WTC11 (cell line): ENCODE measurements around the gene ZNF362. TPM values are rescaled to one million over a fixed set of nuclear protein-coding genes. Genes with fewer than 3 reads are reported as not detected.

Experiments
- ATAC-seq: fragments of 200-7000 bp; cut with Tn5 transposase; 2 replicates; pipeline ENCODE4 v1.10.0; 2021; ENCODE audit warnings: mild to moderate bottlenecking, moderate library complexity
- CTCF ChIA-PET: fragments of 300-600 bp; sonication (Branson Sonifier 250); formaldehyde crosslinking; loops from one replicate; lab custom pipeline; 2021; ENCODE audit warnings: antibody characterized with exemption; lab: Charles Lee
- POLR2A ChIA-PET: fragments of 350-600 bp; sonication (Branson Sonifier 250); formaldehyde crosslinking; loops from one replicate; lab custom pipeline; 2021; ENCODE audit warnings: antibody characterized with exemption; lab: Charles Lee
- DNase-seq: peaks from one replicate; pipeline ENCODE4 v3.0.0; 2021; ENCODE audit warnings: low spot score
- H3K27ac Mint-ChIP-seq: 2 replicates; pipeline ENCODE4 v1.8.0; 2021; ENCODE audit warnings: mixed read lengths
- H3K27me3 Mint-ChIP-seq: 2 replicates; pipeline ENCODE4 v1.8.0; 2021; ENCODE audit warnings: low read depth, mild to moderate bottlenecking, moderate library complexity, mixed read lengths
- H3K36me3 Mint-ChIP-seq: 2 replicates; pipeline ENCODE4 v1.8.0; 2021; ENCODE audit warnings: mixed read lengths
- H3K4me1 Mint-ChIP-seq: 2 replicates; pipeline ENCODE4 v1.8.0; 2022; ENCODE audit warnings: mixed read lengths
- H3K4me3 Mint-ChIP-seq: 2 replicates; pipeline ENCODE4 v1.8.0; 2021; ENCODE audit warnings: mild to moderate bottlenecking, moderate library complexity, mixed read lengths
- H3K9me3 Mint-ChIP-seq: 2 replicates; pipeline ENCODE4 v1.8.0; 2021; ENCODE audit warnings: mixed read lengths
- ATF6 ChIP-seq: sonication (generic); formaldehyde crosslinking; IDR thresholded peaks from 2 replicates; pipeline ENCODE4 v1.8.1; 2023; ENCODE audit warnings: mild to moderate bottlenecking, missing genetic modification reagents
- GTF2I ChIP-seq: fragments of 250-450 bp; sonication (Bioruptor Pico); conservative IDR thresholded peaks from 2 replicates; pipeline ENCODE4 v1.4.0; 2021; ENCODE audit warnings: mild to moderate bottlenecking
- KAT7 ChIP-seq: sonication (generic); formaldehyde crosslinking; IDR thresholded peaks from 2 replicates; pipeline ENCODE4 v1.8.1; 2023; ENCODE audit warnings: missing genetic modification reagents, mild to moderate bottlenecking, borderline replicate concordance
- NR3C1 ChIP-seq: sonication (generic); formaldehyde crosslinking; conservative IDR thresholded peaks from 2 replicates; pipeline ENCODE4 v1.8.1; 2023; ENCODE audit warnings: low read depth, mild to moderate bottlenecking, missing genetic modification reagents
- ZBTB21 ChIP-seq: sonication (generic); formaldehyde crosslinking; IDR thresholded peaks from 2 replicates; pipeline ENCODE4 v1.8.1; 2023; ENCODE audit warnings: mild to moderate bottlenecking, missing genetic modification reagents, borderline replicate concordance
- ZNF532 ChIP-seq: fragments of 250-450 bp; sonication (Bioruptor Pico); IDR thresholded peaks from 2 replicates; pipeline ENCODE4 v1.9.0; 2021; ENCODE audit warnings: mild to moderate bottlenecking, borderline replicate concordance
- total RNA-seq: library from RNA; stranded (reverse); gene quantifications from 3 replicates; pipeline ENCODE4 v1.2.3, GENCODE V29; 2021
- TF ChIP-seq, protein P1 (sequence below): sonication (generic); formaldehyde crosslinking; conservative IDR thresholded peaks from 2 replicates; pipeline ENCODE4 v1.8.1; 2023; ENCODE audit warnings: mild to moderate bottlenecking, low read depth, missing genetic modification reagents, moderate library complexity
- TF ChIP-seq, protein P2 (sequence below): sonication (generic); formaldehyde crosslinking; IDR thresholded peaks from 2 replicates; pipeline ENCODE4 v1.8.1; 2023; ENCODE audit warnings: mild to moderate bottlenecking, missing genetic modification reagents, borderline replicate concordance
- TF ChIP-seq, protein P3 (sequence below): sonication (generic); formaldehyde crosslinking; IDR thresholded peaks from 2 replicates; pipeline ENCODE4 v1.8.0; 2023; ENCODE audit warnings: mild to moderate bottlenecking, missing genetic modification reagents

Gene ZNF362
- total RNA-seq, 1 experiment from 2014 or later: 24.2 TPM

- no peak overlapping the region for H3K4me3 Mint-ChIP-seq
- TF ChIP-seq GTF2I (CRISPR knock-in tag) (no peak), NR3C1 (no peak), ZBTB21 (CRISPR knock-in tag) (no peak), ZNF532 (CRISPR knock-in tag) (no peak), ATF6 (no peak), KAT7 (CRISPR knock-in tag) (no peak)
- TF ChIP-seq, protein P1, sequence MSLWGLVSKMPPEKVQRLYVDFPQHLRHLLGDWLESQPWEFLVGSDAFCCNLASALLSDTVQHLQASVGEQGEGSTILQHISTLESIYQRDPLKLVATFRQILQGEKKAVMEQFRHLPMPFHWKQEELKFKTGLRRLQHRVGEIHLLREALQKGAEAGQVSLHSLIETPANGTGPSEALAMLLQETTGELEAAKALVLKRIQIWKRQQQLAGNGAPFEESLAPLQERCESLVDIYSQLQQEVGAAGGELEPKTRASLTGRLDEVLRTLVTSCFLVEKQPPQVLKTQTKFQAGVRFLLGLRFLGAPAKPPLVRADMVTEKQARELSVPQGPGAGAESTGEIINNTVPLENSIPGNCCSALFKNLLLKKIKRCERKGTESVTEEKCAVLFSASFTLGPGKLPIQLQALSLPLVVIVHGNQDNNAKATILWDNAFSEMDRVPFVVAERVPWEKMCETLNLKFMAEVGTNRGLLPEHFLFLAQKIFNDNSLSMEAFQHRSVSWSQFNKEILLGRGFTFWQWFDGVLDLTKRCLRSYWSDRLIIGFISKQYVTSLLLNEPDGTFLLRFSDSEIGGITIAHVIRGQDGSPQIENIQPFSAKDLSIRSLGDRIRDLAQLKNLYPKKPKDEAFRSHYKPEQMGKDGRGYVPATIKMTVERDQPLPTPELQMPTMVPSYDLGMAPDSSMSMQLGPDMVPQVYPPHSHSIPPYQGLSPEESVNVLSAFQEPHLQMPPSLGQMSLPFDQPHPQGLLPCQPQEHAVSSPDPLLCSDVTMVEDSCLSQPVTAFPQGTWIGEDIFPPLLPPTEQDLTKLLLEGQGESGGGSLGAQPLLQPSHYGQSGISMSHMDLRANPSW (CRISPR knock-in tag): no peak
- TF ChIP-seq, protein P2, sequence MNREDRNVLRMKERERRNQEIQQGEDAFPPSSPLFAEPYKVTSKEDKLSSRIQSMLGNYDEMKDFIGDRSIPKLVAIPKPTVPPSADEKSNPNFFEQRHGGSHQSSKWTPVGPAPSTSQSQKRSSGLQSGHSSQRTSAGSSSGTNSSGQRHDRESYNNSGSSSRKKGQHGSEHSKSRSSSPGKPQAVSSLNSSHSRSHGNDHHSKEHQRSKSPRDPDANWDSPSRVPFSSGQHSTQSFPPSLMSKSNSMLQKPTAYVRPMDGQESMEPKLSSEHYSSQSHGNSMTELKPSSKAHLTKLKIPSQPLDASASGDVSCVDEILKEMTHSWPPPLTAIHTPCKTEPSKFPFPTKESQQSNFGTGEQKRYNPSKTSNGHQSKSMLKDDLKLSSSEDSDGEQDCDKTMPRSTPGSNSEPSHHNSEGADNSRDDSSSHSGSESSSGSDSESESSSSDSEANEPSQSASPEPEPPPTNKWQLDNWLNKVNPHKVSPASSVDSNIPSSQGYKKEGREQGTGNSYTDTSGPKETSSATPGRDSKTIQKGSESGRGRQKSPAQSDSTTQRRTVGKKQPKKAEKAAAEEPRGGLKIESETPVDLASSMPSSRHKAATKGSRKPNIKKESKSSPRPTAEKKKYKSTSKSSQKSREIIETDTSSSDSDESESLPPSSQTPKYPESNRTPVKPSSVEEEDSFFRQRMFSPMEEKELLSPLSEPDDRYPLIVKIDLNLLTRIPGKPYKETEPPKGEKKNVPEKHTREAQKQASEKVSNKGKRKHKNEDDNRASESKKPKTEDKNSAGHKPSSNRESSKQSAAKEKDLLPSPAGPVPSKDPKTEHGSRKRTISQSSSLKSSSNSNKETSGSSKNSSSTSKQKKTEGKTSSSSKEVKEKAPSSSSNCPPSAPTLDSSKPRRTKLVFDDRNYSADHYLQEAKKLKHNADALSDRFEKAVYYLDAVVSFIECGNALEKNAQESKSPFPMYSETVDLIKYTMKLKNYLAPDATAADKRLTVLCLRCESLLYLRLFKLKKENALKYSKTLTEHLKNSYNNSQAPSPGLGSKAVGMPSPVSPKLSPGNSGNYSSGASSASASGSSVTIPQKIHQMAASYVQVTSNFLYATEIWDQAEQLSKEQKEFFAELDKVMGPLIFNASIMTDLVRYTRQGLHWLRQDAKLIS (CRISPR knock-in tag): no peak
- TF ChIP-seq, protein P3, sequence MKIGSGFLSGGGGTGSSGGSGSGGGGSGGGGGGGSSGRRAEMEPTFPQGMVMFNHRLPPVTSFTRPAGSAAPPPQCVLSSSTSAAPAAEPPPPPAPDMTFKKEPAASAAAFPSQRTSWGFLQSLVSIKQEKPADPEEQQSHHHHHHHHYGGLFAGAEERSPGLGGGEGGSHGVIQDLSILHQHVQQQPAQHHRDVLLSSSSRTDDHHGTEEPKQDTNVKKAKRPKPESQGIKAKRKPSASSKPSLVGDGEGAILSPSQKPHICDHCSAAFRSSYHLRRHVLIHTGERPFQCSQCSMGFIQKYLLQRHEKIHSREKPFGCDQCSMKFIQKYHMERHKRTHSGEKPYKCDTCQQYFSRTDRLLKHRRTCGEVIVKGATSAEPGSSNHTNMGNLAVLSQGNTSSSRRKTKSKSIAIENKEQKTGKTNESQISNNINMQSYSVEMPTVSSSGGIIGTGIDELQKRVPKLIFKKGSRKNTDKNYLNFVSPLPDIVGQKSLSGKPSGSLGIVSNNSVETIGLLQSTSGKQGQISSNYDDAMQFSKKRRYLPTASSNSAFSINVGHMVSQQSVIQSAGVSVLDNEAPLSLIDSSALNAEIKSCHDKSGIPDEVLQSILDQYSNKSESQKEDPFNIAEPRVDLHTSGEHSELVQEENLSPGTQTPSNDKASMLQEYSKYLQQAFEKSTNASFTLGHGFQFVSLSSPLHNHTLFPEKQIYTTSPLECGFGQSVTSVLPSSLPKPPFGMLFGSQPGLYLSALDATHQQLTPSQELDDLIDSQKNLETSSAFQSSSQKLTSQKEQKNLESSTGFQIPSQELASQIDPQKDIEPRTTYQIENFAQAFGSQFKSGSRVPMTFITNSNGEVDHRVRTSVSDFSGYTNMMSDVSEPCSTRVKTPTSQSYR (CRISPR knock-in tag): no peak
- TF ChIP-seq, all 79 proteins: peak for 0
- no peaks in the 10 kb centered on the region for H3K36me3 Mint-ChIP-seq
- no peaks in the 10 kb centered on the region for H3K4me1 Mint-ChIP-seq
- CTCF ChIA-PET: interaction anchor here (1.6 kb wide), 1 partner anchor 22 kb away, joined by 4 read pairs; no protein-coding TSS in a partner anchor
- peaks cover 30% of the 10 kb centered on the region for H3K27me3 Mint-ChIP-seq
- H3K27ac Mint-ChIP-seq: no peak overlapping the region
- ATAC-seq: no peak
- no peak for DNase-seq
- POLR2A ChIA-PET: no interaction called here
- H3K9me3 Mint-ChIP-seq: no peaks in the 10 kb centered on the region
Measured at GRCh38 chr1:33317354-33317753, 61.1 kb downstream of the ZNF362 start.
